HUES6 (cell line): ENCODE data around the gene LAPTM5.

Source experiments
- H3K27ac ChIP-seq: 2 replicates; pipeline ENCODE4 v1.7.0; 2013; ENCODE audit warnings: low read depth, mild to moderate bottlenecking, low read length, inconsistent platforms
- H3K27me3 ChIP-seq: 2 replicates; pipeline ENCODE4 v1.6.1; 2013; ENCODE audit warnings: low read length; ENCODE audit not compliant: control insufficient read depth, insufficient read depth
- H3K36me3 ChIP-seq: 2 replicates; pipeline ENCODE4 v1.6.1; 2013; ENCODE audit warnings: low read length; ENCODE audit not compliant: control insufficient read depth, insufficient read depth
- H3K4me1 ChIP-seq: 2 replicates; pipeline ENCODE4 v1.6.1; 2013; ENCODE audit warnings: low read length; ENCODE audit not compliant: control insufficient read depth, insufficient read depth
- H3K4me3 ChIP-seq: 2 replicates; pipeline ENCODE4 v1.5.1; 2013; ENCODE audit warnings: low read depth, low read length
- H3K9ac ChIP-seq: one replicate; pipeline ENCODE4 v1.6.1; 2013; ENCODE audit warnings: mild to moderate bottlenecking, low read length
- H3K9me3 ChIP-seq: 2 replicates; pipeline ENCODE4 v1.6.1; 2013; ENCODE audit warnings: low read depth, low read length; ENCODE audit not compliant: control insufficient read depth, insufficient read depth

LAPTM5 gene

DNA sequence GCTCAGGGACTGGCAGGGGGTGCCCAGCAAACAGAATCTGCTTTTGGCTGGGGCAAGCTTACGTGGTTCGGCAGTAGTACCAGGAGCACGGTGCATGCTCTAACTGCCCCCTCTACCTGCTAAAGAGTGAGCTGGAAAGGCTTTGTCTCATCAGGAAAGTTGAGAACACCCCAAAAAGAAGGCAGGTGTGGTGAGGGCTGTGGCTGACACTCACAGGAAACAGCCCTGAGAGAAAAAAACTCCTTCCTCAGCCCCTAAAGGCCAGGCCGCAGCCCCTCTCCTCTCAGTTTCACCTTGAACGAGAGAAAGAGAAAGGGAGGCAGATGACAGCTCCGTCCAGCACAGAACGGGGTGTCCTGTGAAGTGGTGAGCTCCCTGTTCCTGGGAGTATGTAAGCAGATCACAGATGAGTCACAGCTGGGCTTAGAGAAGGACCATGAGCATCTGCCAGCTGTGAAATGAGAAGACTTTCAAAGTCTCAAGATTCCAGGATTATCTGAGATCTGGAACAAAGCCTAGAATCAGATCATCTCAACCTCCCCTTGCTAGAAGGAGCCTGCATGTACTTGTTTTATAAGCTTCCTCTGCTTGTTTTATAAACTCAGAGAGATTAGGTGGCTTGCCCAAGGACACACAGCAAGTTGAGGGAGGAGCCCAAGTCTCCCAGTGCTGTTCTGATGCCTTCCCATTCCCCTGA is 13.4 kb downstream of the LAPTM5 start:
- Histone ChIP-seq H3K27me3 (no peaks in the 10 kb centered on the region), H3K36me3 (no peaks in the 10 kb centered on the region), H3K4me1 (peaks cover 39% of the 10 kb centered on the region), H3K4me3 (no peak overlapping the region), H3K9ac (no peak overlapping the region), H3K9me3 (no peaks in the 10 kb centered on the region), H3K27ac (no peak overlapping the region)

GRCh38 chr1:30743584-30744059 is 14.0 kb downstream of the LAPTM5 start:
- Histone ChIP-seq H3K9ac (no peak overlapping the region), H3K27me3 (no peaks in the 10 kb centered on the region), H3K4me3 (no peak overlapping the region), H3K9me3 (no peaks in the 10 kb centered on the region), H3K27ac (no peak overlapping the region), H3K4me1 (peaks cover 34% of the 10 kb centered on the region), H3K36me3 (no peaks in the 10 kb centered on the region)

DNA sequence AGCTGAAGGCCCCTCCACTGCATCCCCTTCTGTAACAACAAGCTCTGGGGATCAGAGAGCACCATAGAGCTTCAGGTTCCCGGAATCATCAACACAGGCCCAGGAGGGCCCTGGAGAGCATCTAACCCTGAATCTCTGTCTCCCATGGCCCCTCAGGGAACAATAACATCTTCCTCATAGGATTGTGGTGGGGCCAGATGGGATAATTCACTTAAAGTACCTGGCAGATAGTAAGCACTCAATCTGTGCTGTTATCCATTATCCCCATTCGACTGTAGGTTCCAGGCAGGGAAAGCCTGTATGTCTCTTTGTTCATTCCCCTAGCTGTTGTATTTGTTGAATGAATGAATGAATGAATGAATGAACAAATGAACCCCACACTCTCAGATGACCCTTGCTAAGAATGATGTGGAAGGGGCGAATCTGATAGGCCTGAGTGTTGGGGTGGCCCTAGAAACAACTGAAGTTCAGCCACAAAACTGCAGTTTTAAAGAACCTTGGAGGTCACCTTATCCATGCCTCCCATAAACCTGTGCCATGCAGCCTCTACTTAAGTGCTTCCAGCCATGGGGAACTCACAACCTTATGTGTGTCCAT is 14.5 kb downstream of the LAPTM5 start:
- H3K4me3 ChIP-seq, result no peak overlapping the region
- H3K4me1 ChIP-seq, result peaks cover 29% of the 10 kb centered on the region
- no peak overlapping the region for H3K27ac ChIP-seq
- no peaks in the 10 kb centered on the region for H3K36me3 ChIP-seq
- no peak overlapping the region for H3K9ac ChIP-seq
- no peaks in the 10 kb centered on the region for H3K9me3 ChIP-seq
- H3K27me3 ChIP-seq, result no peaks in the 10 kb centered on the region

DNA sequence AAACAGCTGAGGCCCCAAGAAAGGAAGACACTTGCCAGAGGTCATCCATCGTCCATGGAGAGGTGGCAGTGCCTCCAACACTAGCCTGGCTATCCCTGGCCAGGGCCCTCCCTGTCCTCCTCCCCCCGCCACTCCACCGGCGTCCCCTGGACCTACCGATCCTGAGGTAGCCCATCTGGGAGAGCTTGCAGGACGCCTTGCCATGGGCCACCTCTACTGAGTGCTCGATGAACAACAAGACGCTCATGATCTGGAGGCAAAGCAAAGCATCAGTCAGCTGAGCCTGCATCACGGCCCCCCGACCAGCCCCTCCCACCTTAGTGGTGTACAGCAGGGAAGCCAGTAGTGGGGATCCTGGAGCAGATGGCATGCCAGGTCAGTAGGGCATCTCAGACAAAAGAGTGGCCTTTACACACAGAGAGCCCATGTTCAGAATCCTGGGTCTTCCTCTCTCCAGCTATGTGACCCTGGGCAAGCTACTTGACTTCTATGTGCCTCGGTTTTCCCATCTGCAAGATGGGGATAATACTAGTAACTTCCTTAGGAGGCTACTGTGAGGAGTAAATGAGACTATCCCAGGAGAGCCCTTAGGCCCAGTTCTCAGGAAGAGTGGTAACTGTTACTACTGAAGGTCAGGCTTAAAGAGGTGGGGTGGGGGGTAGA is 15.1 kb downstream of the LAPTM5 start:
- Histone ChIP-seq H3K4me3 (no peak overlapping the region), H3K36me3 (no peaks in the 10 kb centered on the region), H3K27me3 (no peaks in the 10 kb centered on the region), H3K27ac (no peak overlapping the region), H3K9me3 (no peaks in the 10 kb centered on the region), H3K9ac (no peak overlapping the region), H3K4me1 (peaks cover 26% of the 10 kb centered on the region)

- Histone ChIP-seq H3K36me3 (no peaks in the 10 kb centered on the region), H3K27me3 (no peaks in the 10 kb centered on the region), H3K9me3 (no peaks in the 10 kb centered on the region), H3K4me3 (no peak overlapping the region), H3K27ac (no peak overlapping the region), H3K4me1 (peaks cover 26% of the 10 kb centered on the region), H3K9ac (no peak overlapping the region)
Observed at GRCh38 chr1:30741239-30741894, 16.2 kb downstream of the LAPTM5 start.

DNA sequence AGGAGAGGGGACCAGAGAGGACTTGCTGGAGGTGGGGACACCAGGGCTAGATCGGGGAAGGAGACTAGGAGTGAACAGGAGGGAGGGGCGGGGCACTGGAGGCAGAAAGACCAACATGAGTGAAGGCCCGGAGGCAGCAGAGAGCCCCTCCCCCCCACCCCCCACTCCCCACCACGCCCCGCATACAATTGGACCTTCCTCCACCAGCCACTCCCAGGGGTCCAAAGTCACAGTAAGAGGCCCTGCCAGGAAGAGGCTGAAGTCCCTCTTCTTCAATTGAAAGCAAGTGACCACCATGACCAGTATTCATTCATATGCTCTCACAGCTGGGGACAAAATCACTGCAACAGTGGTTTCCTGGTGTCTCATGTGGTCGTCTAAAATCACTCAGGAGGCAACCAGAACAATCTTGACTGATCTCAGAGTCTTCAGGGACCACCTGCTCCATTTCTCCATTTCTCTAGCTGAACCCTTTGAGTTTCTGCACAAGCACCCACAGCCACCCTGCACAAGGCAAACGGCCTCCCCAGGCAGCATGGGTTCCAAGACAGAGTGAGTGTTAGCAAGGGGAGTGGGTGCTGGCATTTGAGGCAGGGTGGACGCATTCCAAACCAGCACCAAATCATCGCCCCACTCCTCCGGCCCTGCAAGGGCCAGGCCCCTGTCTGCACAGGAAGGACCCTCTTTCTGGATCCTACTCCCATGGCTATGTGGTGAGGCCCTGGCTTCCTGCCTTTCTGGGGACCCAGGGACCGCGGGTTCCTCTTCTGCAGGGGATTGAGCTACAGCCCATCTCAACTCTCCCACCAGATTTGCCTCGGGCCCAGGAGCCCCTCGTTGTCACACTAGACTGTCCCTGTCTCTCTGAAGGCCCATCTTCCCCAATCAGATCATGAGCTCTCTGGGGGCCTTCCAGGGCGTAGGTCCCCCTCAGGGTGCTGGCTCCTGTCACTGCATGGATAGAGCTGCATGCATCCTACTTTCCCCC is 17.0 kb downstream of the LAPTM5 start:
- H3K9me3 ChIP-seq, result no peaks in the 10 kb centered on the region
- H3K27ac ChIP-seq, result no peak overlapping the region
- H3K27me3 ChIP-seq, result no peaks in the 10 kb centered on the region
- no peak overlapping the region for H3K4me3 ChIP-seq
- H3K36me3 ChIP-seq, result no peaks in the 10 kb centered on the region
- H3K4me1 ChIP-seq, result peaks cover 24% of the 10 kb centered on the region
- no peak overlapping the region for H3K9ac ChIP-seq

- Histone ChIP-seq H3K36me3 (no peaks in the 10 kb centered on the region), H3K9me3 (no peaks in the 10 kb centered on the region), H3K27ac (no peak overlapping the region), H3K4me3 (no peak overlapping the region), H3K27me3 (no peaks in the 10 kb centered on the region), H3K4me1 (peaks cover 22% of the 10 kb centered on the region), H3K9ac (no peak overlapping the region)
Observed at GRCh38 chr1:30739601-30740000, 18.0 kb downstream of the LAPTM5 start.

GRCh38 chr1:30738715-30739559 is 18.6 kb downstream of the LAPTM5 start:
- no peaks in the 10 kb centered on the region for H3K36me3 ChIP-seq
- H3K9ac ChIP-seq, result no peak overlapping the region
- no peak overlapping the region for H3K27ac ChIP-seq
- no peak overlapping the region for H3K4me3 ChIP-seq
- H3K4me1 ChIP-seq, result peaks cover 22% of the 10 kb centered on the region
- no peaks in the 10 kb centered on the region for H3K27me3 ChIP-seq
- no peaks in the 10 kb centered on the region for H3K9me3 ChIP-seq

DNA sequence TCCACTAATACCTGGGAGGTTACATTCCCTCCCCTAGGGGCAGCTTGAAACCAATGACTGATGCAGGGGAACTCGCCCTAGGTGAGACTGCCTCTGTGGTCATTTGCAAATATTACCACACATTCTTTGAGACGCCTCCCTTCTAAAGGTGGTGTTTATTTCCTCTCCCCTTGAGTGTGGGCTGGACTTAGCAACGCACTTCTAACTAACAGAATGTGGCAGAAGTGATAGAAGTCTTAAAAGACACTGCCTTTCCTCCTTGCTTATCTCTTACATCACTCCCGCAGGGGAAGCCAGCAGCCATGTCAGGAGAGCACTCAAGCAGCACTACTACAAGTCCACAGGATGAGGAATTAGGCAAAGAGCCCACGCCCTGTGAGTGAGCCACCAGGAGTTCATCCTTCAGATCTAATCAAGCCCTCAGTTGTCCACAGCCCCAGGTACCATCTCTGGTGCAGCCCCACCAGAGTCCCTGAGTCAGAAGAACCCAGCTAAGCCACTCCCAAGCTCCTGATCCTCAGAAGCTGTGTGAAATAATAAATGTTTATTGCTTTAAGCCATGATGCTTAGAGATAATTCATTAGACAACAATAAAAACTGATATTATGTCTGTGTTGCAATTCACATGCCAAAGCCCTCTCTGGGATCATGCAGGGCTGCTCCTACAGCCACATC is 19.4 kb downstream of the LAPTM5 start:
- Histone ChIP-seq H3K27me3 (no peaks in the 10 kb centered on the region), H3K4me3 (no peak overlapping the region), H3K4me1 (peaks cover 26% of the 10 kb centered on the region), H3K36me3 (no peaks in the 10 kb centered on the region), H3K9me3 (no peaks in the 10 kb centered on the region), H3K9ac (no peak overlapping the region), H3K27ac (no peak overlapping the region)
